Measurements from ENCODE around the gene AIPL1. TPM values are rescaled to one million over a fixed set of nuclear protein-coding genes. Genes with fewer than 3 reads are reported as not detected.

Gene AIPL1
- total RNA-seq, 1 experiment from 2014 or later: not detected

- no peaks in the 10 kb centered on the region for H3K27me3 ChIP-seq (replicated peaks; ENCODE audit: insufficient read depth, low read depth, low read length, poor library complexity)
- POLR2A ChIA-PET (ENCODE audit: low non-redundant PET): no interaction called here
- no peaks in the 10 kb centered on the region for H3K4me1 ChIP-seq (ENCODE audit: insufficient read depth, low read length, poor library complexity, severe bottlenecking)
- peak; percentile 48; the same call in 1 of the 2 replicates for TF ChIP-seq CTCF (conservative IDR thresholded peaks at IDR 0.05; ENCODE audit: low read depth, low read length)
- TF ChIP-seq EZH2 (IDR thresholded peaks at IDR 0.05; ENCODE audit: borderline replicate concordance, low read depth, low read length, poor library complexity, severe bottlenecking): no peak
- no peaks in the 10 kb centered on the region for H3K9me3 ChIP-seq (ENCODE audit: low read depth, low read length, poor library complexity, severe bottlenecking)
- intact Hi-C loops (cut with micrococcal nuclease; ENCODE audit: unreplicated experiment): no loop called here
- H3K27ac ChIP-seq (ENCODE audit: low read depth, low read length, poor library complexity, severe bottlenecking): no peak overlapping the region
- BruUV-seq (replicated peaks): no TSS peak
- no peaks in the 10 kb centered on the region for H3K36me3 ChIP-seq (ENCODE audit: insufficient read depth, low read length, poor library complexity, severe bottlenecking)
- CTCF ChIA-PET: no interaction called here
- no peak overlapping the region for H3K4me3 ChIP-seq (ENCODE audit: low read depth, low read length, poor library complexity, severe bottlenecking)
- DNase-seq (ENCODE audit: low spot score): no peak
Measured at GRCh38 chr17:6430769-6431168, 4.2 kb downstream of the AIPL1 start.

- no peak overlapping the region for H3K27ac ChIP-seq (ENCODE audit: low read depth, low read length, poor library complexity, severe bottlenecking)
- DNase-seq (ENCODE audit: low spot score): no peak
- CTCF ChIA-PET: no interaction called here
- no peak overlapping the region for H3K4me3 ChIP-seq (ENCODE audit: low read depth, low read length, poor library complexity, severe bottlenecking)
- no peaks in the 10 kb centered on the region for H3K27me3 ChIP-seq (replicated peaks; ENCODE audit: insufficient read depth, low read depth, low read length, poor library complexity)
- intact Hi-C loops (cut with micrococcal nuclease; ENCODE audit: unreplicated experiment): no loop called here
- POLR2A ChIA-PET (ENCODE audit: low non-redundant PET): no interaction called here
- TF ChIP-seq EZH2 (IDR thresholded peaks at IDR 0.05; ENCODE audit: borderline replicate concordance, low read depth, low read length, poor library complexity, severe bottlenecking): no peak
- no peaks in the 10 kb centered on the region for H3K36me3 ChIP-seq (ENCODE audit: insufficient read depth, low read length, poor library complexity, severe bottlenecking)
- BruUV-seq (replicated peaks): no TSS peak
- no peaks in the 10 kb centered on the region for H3K9me3 ChIP-seq (ENCODE audit: low read depth, low read length, poor library complexity, severe bottlenecking)
- H3K4me1 ChIP-seq (ENCODE audit: insufficient read depth, low read length, poor library complexity, severe bottlenecking): no peaks in the 10 kb centered on the region
Measured at GRCh38 chr17:6429266-6429665, 5.7 kb downstream of the AIPL1 start.

- intact Hi-C loops (cut with micrococcal nuclease; ENCODE audit: unreplicated experiment): no loop called here
- TF ChIP-seq CTCF (conservative IDR thresholded peaks at IDR 0.05; ENCODE audit: low read depth, low read length): no peak
- TF ChIP-seq EZH2 (IDR thresholded peaks at IDR 0.05; ENCODE audit: borderline replicate concordance, low read depth, low read length, poor library complexity, severe bottlenecking): no peak
- Histone ChIP-seq H3K4me3 (ENCODE audit: low read depth, low read length, poor library complexity, severe bottlenecking) (no peak overlapping the region), H3K9me3 (ENCODE audit: low read depth, low read length, poor library complexity, severe bottlenecking) (no peaks in the 10 kb centered on the region), H3K36me3 (ENCODE audit: insufficient read depth, low read length, poor library complexity, severe bottlenecking) (no peaks in the 10 kb centered on the region), H3K27me3 (replicated peaks; ENCODE audit: insufficient read depth, low read depth, low read length, poor library complexity) (no peaks in the 10 kb centered on the region), H3K4me1 (ENCODE audit: insufficient read depth, low read length, poor library complexity, severe bottlenecking) (no peaks in the 10 kb centered on the region), H3K27ac (ENCODE audit: low read depth, low read length, poor library complexity, severe bottlenecking) (no peak overlapping the region)
- POLR2A ChIA-PET (ENCODE audit: low non-redundant PET): no interaction called here
- no peak for DNase-seq (ENCODE audit: low spot score)
- BruUV-seq (replicated peaks): no TSS peak
- CTCF ChIA-PET: no interaction called here
Measured at GRCh38 chr17:6428207-6428965, 6.5 kb downstream of the AIPL1 start.

- intact Hi-C loops (cut with micrococcal nuclease; ENCODE audit: unreplicated experiment): no loop called here
- H3K4me3 ChIP-seq (ENCODE audit: low read depth, low read length, poor library complexity, severe bottlenecking): no peak overlapping the region
Measured at GRCh38 chr17:6427279-6427781, 7.6 kb downstream of the AIPL1 start.

More at GRCh38 chr17:6427279-6427781, 7.6 kb downstream of the AIPL1 start:
- Histone ChIP-seq H3K36me3 (ENCODE audit: insufficient read depth, low read length, poor library complexity, severe bottlenecking) (no peaks in the 10 kb centered on the region), H3K27ac (ENCODE audit: low read depth, low read length, poor library complexity, severe bottlenecking) (no peak overlapping the region), H3K9me3 (ENCODE audit: low read depth, low read length, poor library complexity, severe bottlenecking) (no peaks in the 10 kb centered on the region), H3K4me1 (ENCODE audit: insufficient read depth, low read length, poor library complexity, severe bottlenecking) (no peaks in the 10 kb centered on the region), H3K27me3 (replicated peaks; ENCODE audit: insufficient read depth, low read depth, low read length, poor library complexity) (no peaks in the 10 kb centered on the region)
- POLR2A ChIA-PET (ENCODE audit: low non-redundant PET): no interaction called here
- no TSS peak for BruUV-seq (replicated peaks)
- CTCF ChIA-PET: no interaction called here
- DNase-seq (ENCODE audit: low spot score): no peak
- TF ChIP-seq EZH2 (IDR thresholded peaks at IDR 0.05; ENCODE audit: borderline replicate concordance, low read depth, low read length, poor library complexity, severe bottlenecking) (no peak), CTCF (conservative IDR thresholded peaks at IDR 0.05; ENCODE audit: low read depth, low read length) (no peak)

Measured in A673 (cell line).